ENCODE results near the gene MAP3K2. TPM values are rescaled to one million over a fixed set of nuclear protein-coding genes. Genes with fewer than 3 reads are reported as not detected.
A peak's percentile ranks its signal among the peaks of the same experiment; 100 is the strongest.

Gene MAP3K2
- total and polyA plus RNA-seq, 2 of the 4 experiments (the other 2 are of a cell fraction) = 6.2 to 30.8 TPM

DNA sequence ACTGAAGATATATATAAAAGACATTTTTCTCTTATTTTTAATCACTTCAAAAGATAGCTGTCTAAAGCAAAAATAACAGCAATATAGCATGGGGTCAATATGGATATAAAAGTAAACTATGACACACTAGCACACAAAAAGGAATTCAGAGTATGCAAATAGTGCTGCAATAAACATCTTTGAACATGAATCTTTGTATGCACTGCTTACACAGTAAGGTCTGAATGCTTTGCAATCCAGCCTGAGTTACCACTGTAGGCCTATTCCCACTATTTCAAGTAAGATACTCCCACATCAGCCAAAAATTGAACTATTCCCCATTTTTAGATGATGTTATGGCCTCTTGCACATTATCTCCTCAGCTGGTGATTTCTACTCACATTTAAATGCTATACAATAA is 66.5 kb downstream of the MAP3K2 start:
- Histone ChIP-seq H2BK5ac (ENCODE audit: low read depth, low read length, poor library complexity, severe bottlenecking) (peak overlapping the region; percentile 90), H3K18ac (ENCODE audit: low read depth, low read length) (no peak overlapping the region; the same call in 1 of the 2 replicates), H3K23ac (ENCODE audit: low read depth, low read length) (no peak overlapping the region), H3K4me2 (ENCODE audit: low read depth, low read length) (peak overlapping the region; percentile 16; the same call in 1 of the 2 replicates), H3K56ac (ENCODE audit: extremely low read depth, insufficient read depth, low read length) (no peak overlapping the region), H2AK9ac (replicated peaks; ENCODE audit: low read depth, low read length, poor library complexity) (no peak overlapping the region), H3K4me3 (ENCODE audit: insufficient read depth, low read depth, low read length) (no peak overlapping the region), H3K79me1 (ENCODE audit: low read depth in 1 of 2, low read length in 2 of 2) (peaks cover 8 to 15% of the 10 kb centered on the region in 2 experiments), H3K9me1 (ENCODE audit: insufficient read depth, low read length) (peaks cover 6% of the 10 kb centered on the region; the same call in 1 of the 2 replicates), H3K27me3 (ENCODE audit: control insufficient read depth, insufficient read depth, low read length) (no peaks in the 10 kb centered on the region), H3K4me1 (ENCODE audit: control insufficient read depth, insufficient read depth, low read length) (peaks cover 3% of the 10 kb centered on the region), H2AK5ac (ENCODE audit: low read depth, low read length) (no peak overlapping the region), H4K8ac (ENCODE audit: low read depth in 2 of 2, low read length in 2 of 2) (no peak overlapping the region), H3K9me3 (ENCODE audit: control insufficient read depth, insufficient read depth, low read length) (no peaks in the 10 kb centered on the region), H2AFZ (replicated peaks; ENCODE audit: low read length, poor library complexity) (no peak overlapping the region), H3K27ac (ENCODE audit: insufficient read depth, low read length) (peak overlapping the region; percentile 61; the same call in 1 of the 2 replicates), H3K36me3 (ENCODE audit: control insufficient read depth, insufficient read depth, low read length) (peaks cover 20% of the 10 kb centered on the region), H3K4ac (ENCODE audit: low read depth, low read length) (no peak overlapping the region), H4K91ac (ENCODE audit: insufficient read depth, low read depth, low read length) (no peak overlapping the region), H4K20me1 (ENCODE audit: insufficient read depth, low read length) (peaks cover 5% of the 10 kb centered on the region; the same call in 1 of the 2 replicates), H2BK120ac (ENCODE audit: low read depth, low read length) (no peak overlapping the region), H3K9ac (ENCODE audit: low read depth, low read length) (no peak overlapping the region), H4K5ac (ENCODE audit: low read depth, low read length) (no peak overlapping the region), H2BK20ac (ENCODE audit: low read depth, low read length) (no peak overlapping the region), H2BK15ac (ENCODE audit: low read depth, low read length) (no peak overlapping the region), H3K14ac (replicated peaks; ENCODE audit: low read depth, low read length) (no peak overlapping the region)
- intact Hi-C loops (cut with micrococcal nuclease) = no loop called here
- POLR2A ChIA-PET (ENCODE audit: unreplicated experiment) = no interaction called here
- CTCF ChIA-PET = no interaction called here
- TF ChIP-seq BHLHE40 (IDR thresholded peaks at IDR 0.05; ENCODE audit: low read depth, low read length) (no peak), RCOR1 (IDR thresholded peaks at IDR 0.05; ENCODE audit: insufficient replicate concordance, low read length) (no peak), CEBPB (IDR thresholded peaks at IDR 0.05; ENCODE audit: low read depth, low read length) (peak; percentile 76)
- peak; percentile 73 for DNase-seq
- in situ Hi-C loops (cut with MboI; ENCODE audit: low sequenced_read_pairs) = loop anchor here (5.0 kb wide), 1 partner anchor 156 kb away; no protein-coding TSS in a partner anchor
- peak; percentile 95 for ATAC-seq (ENCODE audit: low read depth)
- dilution Hi-C loops (cut with HindIII; ENCODE audit: low sequenced_read_pairs, unreplicated experiment) = no loop called here
- BruUV-seq (replicated peaks) = no TSS peak
